ENCODE measurements around the gene SYNE3.

The SYNE3 gene

DNA sequence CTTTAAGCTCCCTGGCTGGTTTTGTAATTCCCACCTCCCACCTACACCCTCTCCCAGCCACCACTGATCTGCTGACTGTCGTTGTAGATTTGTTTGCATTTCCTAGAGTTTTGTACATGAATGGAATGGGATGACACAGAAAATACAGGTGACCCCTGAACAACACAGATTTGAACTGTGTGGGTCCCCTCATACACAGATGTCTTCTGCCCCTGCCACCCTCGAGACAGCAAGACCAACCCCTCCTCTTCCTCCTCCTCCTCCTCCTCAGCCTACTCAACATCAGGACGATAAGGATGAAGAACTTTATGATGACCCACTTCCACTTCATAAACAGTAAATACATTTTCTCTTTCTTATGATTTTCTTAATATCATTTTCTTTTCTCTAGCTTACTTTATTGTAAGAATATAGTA, 28.8 kb downstream of the SYNE3 start:
- TF ChIP-seq, protein P1, sequence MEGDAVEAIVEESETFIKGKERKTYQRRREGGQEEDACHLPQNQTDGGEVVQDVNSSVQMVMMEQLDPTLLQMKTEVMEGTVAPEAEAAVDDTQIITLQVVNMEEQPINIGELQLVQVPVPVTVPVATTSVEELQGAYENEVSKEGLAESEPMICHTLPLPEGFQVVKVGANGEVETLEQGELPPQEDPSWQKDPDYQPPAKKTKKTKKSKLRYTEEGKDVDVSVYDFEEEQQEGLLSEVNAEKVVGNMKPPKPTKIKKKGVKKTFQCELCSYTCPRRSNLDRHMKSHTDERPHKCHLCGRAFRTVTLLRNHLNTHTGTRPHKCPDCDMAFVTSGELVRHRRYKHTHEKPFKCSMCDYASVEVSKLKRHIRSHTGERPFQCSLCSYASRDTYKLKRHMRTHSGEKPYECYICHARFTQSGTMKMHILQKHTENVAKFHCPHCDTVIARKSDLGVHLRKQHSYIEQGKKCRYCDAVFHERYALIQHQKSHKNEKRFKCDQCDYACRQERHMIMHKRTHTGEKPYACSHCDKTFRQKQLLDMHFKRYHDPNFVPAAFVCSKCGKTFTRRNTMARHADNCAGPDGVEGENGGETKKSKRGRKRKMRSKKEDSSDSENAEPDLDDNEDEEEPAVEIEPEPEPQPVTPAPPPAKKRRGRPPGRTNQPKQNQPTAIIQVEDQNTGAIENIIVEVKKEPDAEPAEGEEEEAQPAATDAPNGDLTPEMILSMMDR (IDR thresholded peaks at IDR 0.05; ENCODE audit: extremely low read depth, insufficient read depth, missing control alignments): no peak
- DNase-seq (ENCODE audit: low spot score): no peak

DNA sequence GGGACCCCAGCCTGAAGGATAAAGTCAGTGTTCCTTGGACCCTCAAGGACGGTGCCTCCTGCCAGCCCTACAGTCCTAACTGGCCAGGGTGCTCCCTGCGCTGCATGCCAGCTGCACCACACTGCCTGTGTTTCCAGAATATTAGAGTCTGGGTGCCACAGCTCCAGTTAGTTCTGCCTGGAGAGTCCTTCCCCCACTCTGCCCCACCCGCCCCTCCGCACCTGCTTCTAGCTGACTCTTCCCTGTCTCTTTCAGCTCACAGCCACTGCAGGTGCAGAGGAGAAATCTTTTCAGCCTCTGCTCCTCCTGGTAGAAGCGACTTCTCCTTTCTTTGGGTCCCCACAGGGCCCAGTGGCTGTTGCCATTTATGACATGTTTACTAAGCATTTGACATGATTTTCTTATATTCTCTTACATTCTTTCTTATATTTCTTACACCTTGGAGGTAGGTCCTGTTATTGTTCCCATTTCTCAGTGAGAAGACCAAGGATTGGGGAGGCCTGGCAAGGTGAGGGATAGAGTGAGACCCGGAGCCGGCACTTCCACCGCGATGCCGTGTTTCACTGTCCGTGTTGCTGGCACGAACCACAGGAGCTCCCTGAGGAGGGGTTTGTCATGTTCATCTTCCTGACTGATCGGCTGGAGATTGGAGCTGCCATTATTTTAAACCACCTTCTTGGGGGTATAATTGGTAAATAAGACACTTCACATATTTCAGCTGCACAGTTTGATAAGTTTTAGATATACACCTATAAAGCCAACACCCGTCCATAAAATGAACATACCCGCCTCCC, 29.4 kb downstream of the SYNE3 start:
- DNase-seq (ENCODE audit: low spot score): no peak
- in situ Hi-C loops (cut with MboI; ENCODE audit: low pct_unique_long_range_greater_than_20kb, low sequenced_read_pairs, unreplicated experiment): no loop called here
- TF ChIP-seq, protein P1 (IDR thresholded peaks at IDR 0.05; ENCODE audit: extremely low read depth, insufficient read depth, missing control alignments): no peak

More for the DNA sequence above, 28.8 kb downstream of the SYNE3 start:
- in situ Hi-C loops (cut with MboI; ENCODE audit: low pct_unique_long_range_greater_than_20kb, low sequenced_read_pairs, unreplicated experiment): no loop called here

DNA sequence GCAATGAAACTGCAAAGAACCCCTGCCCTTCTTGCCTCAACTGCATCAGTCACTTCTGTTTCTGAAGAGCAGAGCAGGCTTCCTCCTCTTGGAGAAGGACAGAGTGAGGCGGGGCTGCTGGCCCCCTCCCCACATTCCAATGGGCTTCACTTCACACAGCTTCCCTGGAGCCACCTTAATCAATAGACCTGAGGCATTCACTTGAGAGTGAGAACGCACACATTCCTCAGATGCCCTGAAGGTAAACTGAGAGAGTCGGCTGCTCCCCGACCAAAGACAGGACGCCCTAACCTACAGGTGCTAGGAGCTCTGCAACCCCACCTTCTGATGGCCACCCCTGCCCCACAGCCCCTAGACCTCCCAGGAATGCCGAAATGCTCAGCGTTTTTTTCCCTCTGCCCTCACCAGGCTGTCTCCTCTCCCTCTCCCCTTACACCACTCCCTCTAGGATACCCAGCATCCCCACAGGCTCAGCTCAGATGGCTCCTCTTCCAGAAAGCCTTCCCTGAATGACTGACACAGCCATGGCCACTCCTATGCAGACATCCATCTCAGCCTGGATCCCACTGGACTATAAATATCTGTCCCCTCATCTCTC, 31.1 kb downstream of the SYNE3 start:
- TF ChIP-seq, protein P1 (IDR thresholded peaks at IDR 0.05; ENCODE audit: extremely low read depth, insufficient read depth, missing control alignments): no peak
- DNase-seq (ENCODE audit: low spot score): no peak
- in situ Hi-C loops (cut with MboI; ENCODE audit: low pct_unique_long_range_greater_than_20kb, low sequenced_read_pairs, unreplicated experiment): no loop called here

DNA sequence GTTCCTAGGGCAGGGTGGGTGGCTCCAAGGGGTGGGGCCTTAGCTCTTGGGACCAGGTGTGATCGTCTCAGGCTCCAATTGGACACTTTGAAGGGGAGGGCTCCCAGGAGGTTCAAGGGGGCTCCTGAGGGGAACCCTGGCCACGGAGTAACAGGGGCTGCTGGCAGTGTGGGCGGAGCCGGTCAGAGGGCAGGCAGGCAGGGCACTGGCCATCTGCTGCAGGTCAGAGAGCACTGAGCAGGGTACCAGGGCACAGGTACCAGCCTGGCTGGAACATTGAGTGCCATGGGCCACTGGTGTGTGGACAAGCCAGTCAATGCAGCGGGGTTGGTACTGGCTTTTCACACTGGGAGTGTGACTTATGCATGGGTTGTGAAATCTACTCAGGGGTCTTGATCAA, 32.2 kb downstream of the SYNE3 start:
- DNase-seq (ENCODE audit: low spot score): no peak
- TF ChIP-seq, protein P1 (IDR thresholded peaks at IDR 0.05; ENCODE audit: extremely low read depth, insufficient read depth, missing control alignments): no peak
- in situ Hi-C loops (cut with MboI; ENCODE audit: low pct_unique_long_range_greater_than_20kb, low sequenced_read_pairs, unreplicated experiment): no loop called here

DNA sequence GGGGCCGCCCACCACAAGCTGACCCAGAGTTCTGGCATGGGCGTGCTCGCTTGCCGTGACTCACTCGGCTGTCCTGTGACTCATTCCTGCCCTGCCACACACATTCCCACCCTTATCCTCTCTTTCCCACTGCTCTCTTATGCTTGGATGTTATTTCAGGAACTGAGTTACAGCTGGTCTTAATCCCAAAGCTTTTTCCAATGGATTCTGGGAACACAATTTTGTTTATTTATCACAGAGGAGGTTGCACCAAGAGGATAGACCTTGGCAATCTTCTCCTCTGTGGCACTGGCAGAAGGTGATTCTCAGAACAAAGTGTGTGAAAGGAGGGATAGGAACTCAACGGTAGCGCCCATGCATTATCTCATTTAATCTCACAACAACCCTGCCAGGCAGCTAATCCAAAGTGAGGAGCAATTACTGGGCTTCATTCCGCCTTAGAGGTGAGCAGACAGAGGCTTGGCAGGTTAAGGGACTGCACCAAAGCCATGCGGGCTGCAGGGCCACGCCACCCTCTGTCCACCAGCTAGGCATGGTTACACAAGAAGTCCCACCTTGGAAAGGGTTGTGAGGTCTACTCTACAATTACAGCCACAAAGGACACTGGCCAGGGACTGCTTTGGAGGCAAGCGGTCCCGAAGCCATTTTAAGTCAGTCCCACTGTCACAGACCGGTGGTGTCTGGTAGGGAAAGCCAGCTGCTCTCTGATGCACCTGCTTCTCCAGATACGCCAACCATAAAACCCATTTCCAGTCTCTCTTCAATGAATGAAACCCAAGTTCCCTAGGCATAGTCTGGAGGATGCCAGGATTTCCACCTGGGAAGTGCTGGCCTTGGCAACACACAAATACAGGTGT, 32.9 kb downstream of the SYNE3 start:
- TF ChIP-seq, protein P1 (IDR thresholded peaks at IDR 0.05; ENCODE audit: extremely low read depth, insufficient read depth, missing control alignments): no peak
- no peak for DNase-seq (ENCODE audit: low spot score)
- in situ Hi-C loops (cut with MboI; ENCODE audit: low pct_unique_long_range_greater_than_20kb, low sequenced_read_pairs, unreplicated experiment): no loop called here

DNA sequence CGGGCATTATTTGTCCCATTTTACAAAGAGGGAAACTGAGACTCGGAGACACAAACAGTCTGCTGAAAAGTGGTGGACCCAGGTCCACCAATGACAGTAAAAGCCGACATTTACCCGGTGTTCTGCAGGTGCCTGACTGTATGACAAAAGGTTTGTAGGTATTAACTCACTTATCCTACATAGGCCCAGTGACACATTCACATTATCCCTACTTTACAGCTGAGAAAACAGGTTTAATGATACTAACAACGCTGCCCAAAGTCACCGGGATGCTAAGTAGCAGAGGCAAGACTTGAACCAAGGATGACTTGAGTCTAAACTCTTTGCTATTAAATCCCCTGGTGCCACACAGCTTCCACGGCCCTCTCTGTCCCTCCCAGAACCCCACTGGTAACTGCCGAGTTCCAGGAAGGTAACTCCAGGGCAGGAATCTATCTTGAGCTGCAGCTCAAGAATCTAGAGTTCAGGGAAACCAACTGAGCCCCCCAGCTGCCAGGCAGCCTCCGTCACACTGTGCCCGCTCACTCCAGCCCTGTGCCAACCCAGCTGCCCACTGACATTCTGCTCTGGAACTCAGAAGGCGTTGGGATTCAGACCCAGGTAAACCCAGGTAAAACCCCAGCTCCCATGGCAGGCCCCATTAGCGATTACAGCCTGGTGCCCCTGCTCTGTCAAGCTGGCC, 33.7 kb downstream of the SYNE3 start:
- no peak for DNase-seq (ENCODE audit: low spot score)
- TF ChIP-seq, protein P1 (IDR thresholded peaks at IDR 0.05; ENCODE audit: extremely low read depth, insufficient read depth, missing control alignments): no peak

More for the DNA sequence above, 33.7 kb downstream of the SYNE3 start:
- in situ Hi-C loops (cut with MboI; ENCODE audit: low pct_unique_long_range_greater_than_20kb, low sequenced_read_pairs, unreplicated experiment): no loop called here
